Measurements from ENCODE around the gene DIP2A. TPM values are rescaled to one million over a fixed set of nuclear protein-coding genes. Genes with fewer than 3 reads are reported as not detected.
"Not testable (repeated sequence)": the region's sequence is repeated elsewhere in the genome, so short reads cannot be mapped to it uniquely, and the experiment has no call there.

Gene DIP2A
- polyA plus RNA-seq, 3 donors, result 4.6 to 55.4 (median 6.1) TPM

- H3K9me3 Mint-ChIP-seq, result peaks cover 5 to 15% (median 11%) of the 10 kb centered on the region in 7 donors
- peaks cover 29 to 46% of the 10 kb centered on the region in 2 donors for H3K36me3 ChIP-seq (replicated peaks in 1 of 2; ENCODE audit: control insufficient read depth in 1 of 2, insufficient read depth in 2 of 2, low read length in 2 of 2)
- H3K4me1 ChIP-seq (ENCODE audit: control insufficient read depth in 1 of 2, insufficient read depth in 2 of 2, low read length in 2 of 2), result no peaks in the 10 kb centered on the region
- no peak overlapping the region for H3K27ac ChIP-seq (ENCODE audit: low read depth in 1 of 2, low read length in 2 of 2)
- no peaks in the 10 kb centered on the region for H4K20me1 ChIP-seq (ENCODE audit: insufficient read depth, low read length)
- no peak overlapping the region for H3K4me3 ChIP-seq (replicated peaks in 1 of 3; ENCODE audit: low read depth in 2 of 3, low read length in 3 of 3)
- intact Hi-C loops (cut with micrococcal nuclease), result no loop called here
- DNase-seq, result no peak
- H3K4me3 Mint-ChIP-seq, result no peak overlapping the region
- H3K4me1 Mint-ChIP-seq, result peaks cover 10% of the 10 kb centered on the region
- H3K9ac ChIP-seq (ENCODE audit: insufficient read depth, low read length, poor library complexity, severe bottlenecking), result no peak overlapping the region
- no peak overlapping the region for H2AFZ ChIP-seq (ENCODE audit: insufficient read depth, low read depth, low read length, poor library complexity, severe bottlenecking)
- no peak overlapping the region for H3K4me2 ChIP-seq (replicated peaks; ENCODE audit: extremely low read depth, low read length, poor library complexity, severe bottlenecking)
- WGBS (ENCODE audit: insufficient coverage), result no CpG with 5 or more reads among the region's 1 CpG
- peaks cover 8 to 10% of the 10 kb centered on the region in 2 donors for H3K9me3 ChIP-seq (replicated peaks in 1 of 2; ENCODE audit: control insufficient read depth in 1 of 2, insufficient read depth in 1 of 2, low read length in 2 of 2)
- H3K36me3 Mint-ChIP-seq, result peaks cover 29 to 40% of the 10 kb centered on the region in 2 donors
- TF ChIP-seq CTCF (IDR thresholded peaks at IDR 0.05), result no peak
- peaks cover 0 to 2% (median 0%) of the 10 kb centered on the region in 3 donors for H3K27me3 Mint-ChIP-seq (ENCODE audit: low read depth in 3 of 3)
- peak overlapping the region in 1 of 7 donors; percentile 18 for H3K27ac Mint-ChIP-seq
- no peaks in the 10 kb centered on the region for H3K79me2 ChIP-seq (ENCODE audit: insufficient read depth, low read length)
- no peaks in the 10 kb centered on the region for H3K27me3 ChIP-seq (ENCODE audit: control insufficient read depth in 2 of 2, insufficient read depth in 2 of 2, low read length in 2 of 2)
Measured at GRCh38 chr21:46572850-46573249, 114.2 kb downstream of the DIP2A start.

- H3K36me3 ChIP-seq (replicated peaks in 1 of 2; ENCODE audit: control insufficient read depth in 1 of 2, insufficient read depth in 2 of 2, low read length in 2 of 2); H3K27ac Mint-ChIP-seq; H3K4me3 ChIP-seq (replicated peaks in 1 of 3; ENCODE audit: low read depth in 2 of 3, low read length in 3 of 3); H3K9ac ChIP-seq (ENCODE audit: insufficient read depth, low read length, poor library complexity, severe bottlenecking); H3K4me3 Mint-ChIP-seq; DNase-seq; H3K4me1 ChIP-seq (ENCODE audit: control insufficient read depth in 1 of 2, insufficient read depth in 2 of 2, low read length in 2 of 2); H2AFZ ChIP-seq (ENCODE audit: insufficient read depth, low read depth, low read length, poor library complexity, severe bottlenecking); H3K4me1 Mint-ChIP-seq; H3K27ac ChIP-seq (ENCODE audit: low read depth in 1 of 2, low read length in 2 of 2); H3K4me2 ChIP-seq (replicated peaks; ENCODE audit: extremely low read depth, low read length, poor library complexity, severe bottlenecking); H3K79me2 ChIP-seq (ENCODE audit: insufficient read depth, low read length); H4K20me1 ChIP-seq (ENCODE audit: insufficient read depth, low read length); intact Hi-C loops (cut with micrococcal nuclease); H3K27me3 Mint-ChIP-seq (ENCODE audit: low read depth in 3 of 3); H3K27me3 ChIP-seq (ENCODE audit: control insufficient read depth in 2 of 2, insufficient read depth in 2 of 2, low read length in 2 of 2): not testable (repeated sequence)
- peaks cover 20 to 53% (median 40%) of the 10 kb centered on the region in 7 donors for H3K9me3 Mint-ChIP-seq
- WGBS (ENCODE audit: insufficient coverage), result 100% methylated on average over 3 of the region's 5 CpGs
- H3K9me3 ChIP-seq (replicated peaks in 1 of 2; ENCODE audit: control insufficient read depth in 1 of 2, insufficient read depth in 1 of 2, low read length in 2 of 2), result peaks cover 19% of the 10 kb centered on the region in 2 donors
- H3K36me3 Mint-ChIP-seq, result peaks cover 13 to 37% of the 10 kb centered on the region in 2 donors
Measured at GRCh38 chr21:46577786-46578185, 119.1 kb downstream of the DIP2A start.

- H3K36me3 ChIP-seq (replicated peaks in 1 of 2; ENCODE audit: control insufficient read depth in 1 of 2, insufficient read depth in 2 of 2, low read length in 2 of 2); H3K4me1 Mint-ChIP-seq; H3K79me2 ChIP-seq (ENCODE audit: insufficient read depth, low read length); H3K4me3 ChIP-seq (replicated peaks in 1 of 3; ENCODE audit: low read depth in 2 of 3, low read length in 3 of 3); H3K27me3 ChIP-seq (ENCODE audit: control insufficient read depth in 2 of 2, insufficient read depth in 2 of 2, low read length in 2 of 2); H3K4me3 Mint-ChIP-seq; DNase-seq; H4K20me1 ChIP-seq (ENCODE audit: insufficient read depth, low read length); H3K4me2 ChIP-seq (replicated peaks; ENCODE audit: extremely low read depth, low read length, poor library complexity, severe bottlenecking); H3K4me1 ChIP-seq (ENCODE audit: control insufficient read depth in 1 of 2, insufficient read depth in 2 of 2, low read length in 2 of 2); H3K27me3 Mint-ChIP-seq (ENCODE audit: low read depth in 3 of 3); H3K9ac ChIP-seq (ENCODE audit: insufficient read depth, low read length, poor library complexity, severe bottlenecking); H3K27ac Mint-ChIP-seq; H3K27ac ChIP-seq (ENCODE audit: low read depth in 1 of 2, low read length in 2 of 2); intact Hi-C loops (cut with micrococcal nuclease); H2AFZ ChIP-seq (ENCODE audit: insufficient read depth, low read depth, low read length, poor library complexity, severe bottlenecking): not testable (repeated sequence)
- H3K9me3 ChIP-seq (replicated peaks in 1 of 2; ENCODE audit: control insufficient read depth in 1 of 2, insufficient read depth in 1 of 2, low read length in 2 of 2), result peaks cover 14% of the 10 kb centered on the region in 2 donors
- Mint-ChIP-seq H3K9me3 (peaks cover 20 to 53% (median 44%) of the 10 kb centered on the region in 7 donors), H3K36me3 (peaks cover 10 to 30% of the 10 kb centered on the region in 2 donors)
- whole genome bisulfite sequencing (ENCODE audit: insufficient coverage), result no CpG with 5 or more reads among the region's 2 CpGs
Measured at GRCh38 chr21:46579394-46579793, 120.7 kb downstream of the DIP2A start.
